NCI-H2196 treated with DMSO at 0.1 percent for 48 hours (cell line): Measurements from ENCODE around the gene FLRT1.
"Not testable (repeated sequence)": the region's sequence is repeated elsewhere in the genome, so short reads cannot be mapped to it uniquely, and the experiment has no call there.

Experiments used
- DNase-seq: peaks from one replicate; lab custom pipeline; 2025; ENCODE audit not compliant: unreplicated experiment; lab: John Stamatoyannopoulos, UW

The FLRT1 gene

DNA sequence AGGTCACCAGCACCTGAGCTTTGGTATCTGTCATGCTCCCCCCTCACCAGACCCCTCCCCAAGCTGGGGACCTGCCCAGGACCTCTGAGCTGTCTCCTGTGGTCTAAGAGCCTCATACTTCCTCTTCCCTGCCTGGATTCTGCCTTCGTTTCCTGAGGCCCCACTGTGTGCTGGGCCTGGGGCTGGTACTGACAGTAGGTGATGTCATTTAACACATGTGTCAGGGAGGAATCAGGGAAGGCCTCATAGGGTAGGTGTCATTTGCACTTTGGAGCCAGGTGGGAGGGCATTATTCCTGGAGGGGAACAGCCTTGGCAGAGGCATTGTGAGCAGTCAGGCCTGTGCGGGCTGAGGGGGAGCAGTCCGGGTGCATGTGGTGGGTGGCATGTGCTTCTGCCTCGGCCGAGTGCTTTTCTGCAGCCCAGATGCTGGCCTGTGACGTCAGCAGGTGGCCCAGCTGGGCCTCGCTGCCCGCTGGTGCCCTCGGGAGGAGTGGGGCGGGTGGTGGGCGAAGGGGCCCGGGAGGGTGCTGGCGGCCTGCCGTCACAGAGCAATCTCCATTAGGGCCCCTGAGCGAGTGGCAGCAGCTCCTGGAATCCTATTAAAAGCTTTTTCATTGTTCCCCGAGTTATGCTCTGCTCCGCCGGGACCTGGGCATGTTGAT lies 9.1 kb downstream of the FLRT1 start:
- no peak for DNase-seq

DNA sequence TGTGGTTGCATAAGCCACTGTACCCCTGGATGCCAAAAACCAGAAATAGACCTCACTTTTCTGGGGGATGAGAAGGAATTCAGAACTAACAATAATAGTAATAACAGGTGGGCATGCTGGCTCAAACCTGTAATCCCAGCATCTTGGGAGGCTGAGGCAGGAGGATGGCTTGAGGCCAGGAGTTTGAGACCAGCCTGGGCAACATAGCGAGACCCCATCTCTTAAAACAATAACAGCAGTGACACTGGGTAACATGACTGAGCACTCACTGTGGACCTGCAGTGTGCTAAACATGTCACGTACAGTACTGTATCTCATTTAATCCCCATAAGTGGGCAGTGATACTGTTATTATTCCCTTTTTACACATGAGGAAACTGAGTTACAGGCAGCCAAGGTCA lies 10.0 kb downstream of the FLRT1 start:
- no peak for DNase-seq

DNA sequence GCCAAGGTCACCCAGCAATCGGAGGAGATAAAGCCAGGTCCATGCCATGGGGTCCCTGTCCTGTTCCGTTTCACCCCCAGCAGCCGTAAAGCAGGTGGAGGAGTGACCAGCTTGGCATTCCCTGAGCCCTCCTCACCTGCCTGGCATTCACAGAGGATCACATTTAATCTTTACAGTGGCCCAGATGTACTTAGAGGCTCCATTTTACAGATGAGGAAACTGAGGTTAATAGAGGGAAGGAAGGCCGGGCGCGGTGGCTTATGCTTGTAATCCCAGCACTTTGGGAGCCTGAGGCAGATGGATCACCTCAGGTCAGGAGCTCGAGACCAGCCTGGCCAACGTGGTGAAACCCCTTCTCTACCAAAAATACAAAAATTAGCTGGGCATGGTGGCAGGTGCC lies 11.6 kb downstream of the FLRT1 start:
- DNase-seq = not testable (repeated sequence)

DNA sequence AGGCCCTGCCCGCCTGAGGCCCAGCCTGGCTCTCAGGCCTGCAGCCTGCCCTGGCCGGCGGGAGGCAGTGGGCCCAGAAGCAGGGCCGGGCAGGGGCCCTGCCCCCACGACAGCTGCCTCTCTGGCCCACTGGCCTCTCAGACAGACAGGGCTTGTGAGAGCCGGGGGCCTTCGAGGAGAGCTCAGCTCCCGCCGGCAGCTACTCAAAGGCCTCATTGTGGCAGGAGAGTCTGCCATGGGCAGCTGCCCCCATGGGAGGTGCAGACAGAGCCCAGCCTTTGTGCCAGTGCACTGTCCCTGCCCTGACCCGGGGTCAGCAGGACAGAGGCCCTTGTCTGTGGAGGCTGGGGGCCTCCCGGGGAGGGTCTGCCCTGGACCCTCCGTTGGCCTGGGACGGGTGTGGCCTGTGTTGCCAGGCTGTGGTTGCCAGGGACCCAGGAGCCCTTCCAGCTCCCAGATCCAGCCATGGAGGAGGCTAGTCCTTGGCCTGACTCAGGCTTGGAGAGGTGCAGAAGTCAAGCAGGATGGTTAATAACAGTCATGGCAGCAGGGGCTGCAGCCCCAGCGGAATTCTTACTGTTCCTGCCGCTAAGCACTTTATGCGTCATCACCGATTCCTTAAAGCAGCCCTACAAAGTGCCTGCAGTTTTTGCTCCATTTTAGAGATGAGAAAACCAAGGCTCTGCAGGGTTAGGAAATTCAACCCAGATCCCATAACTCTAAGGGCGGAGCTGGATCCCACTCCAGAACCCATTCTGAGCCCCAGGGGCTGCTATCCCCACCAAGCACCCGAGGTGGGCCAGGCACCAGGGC lies 12.5 kb downstream of the FLRT1 start:
- DNase-seq = no peak

DNA sequence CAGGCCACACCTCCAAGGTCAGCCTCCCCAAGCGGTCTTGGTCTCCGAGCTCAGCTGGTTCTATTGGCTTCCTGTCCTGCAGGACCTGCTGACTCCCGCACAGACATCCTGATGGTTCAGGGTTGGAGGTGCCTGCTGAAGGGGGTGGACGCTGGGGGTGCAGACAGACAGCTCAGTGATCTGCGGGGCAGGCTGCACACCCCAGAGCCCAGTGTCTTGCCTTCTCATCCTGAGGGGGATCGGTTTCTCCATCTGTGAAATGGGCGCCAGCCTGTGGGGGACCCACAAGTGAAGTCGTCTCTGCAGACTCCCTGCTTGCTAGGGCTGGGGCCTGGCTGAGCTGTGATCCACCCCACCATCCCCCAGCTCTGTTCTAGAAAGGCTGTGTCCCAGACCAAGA lies 13.8 kb downstream of the FLRT1 start:
- no peak for DNase-seq

DNA sequence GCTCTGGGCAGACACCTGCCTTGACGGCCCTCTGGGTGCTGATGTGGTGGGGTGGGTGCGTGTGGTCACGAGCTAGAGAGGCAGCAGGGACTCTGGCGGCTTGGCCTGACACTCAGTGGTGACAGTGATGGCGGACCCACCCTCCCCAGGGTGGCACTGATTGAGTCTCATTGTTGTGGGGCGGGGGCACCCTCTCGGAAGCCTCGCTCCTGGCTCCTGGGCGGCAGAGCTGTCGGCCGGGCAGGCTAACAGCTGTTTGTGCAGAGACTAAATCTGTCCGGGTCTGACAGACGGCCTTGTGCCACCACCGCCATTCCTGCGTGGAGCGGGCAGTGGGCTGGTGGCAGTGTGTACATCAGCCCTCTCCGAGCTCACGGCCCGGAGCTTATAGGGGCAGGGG lies 15.6 kb downstream of the FLRT1 start:
- no peak for DNase-seq

DNA sequence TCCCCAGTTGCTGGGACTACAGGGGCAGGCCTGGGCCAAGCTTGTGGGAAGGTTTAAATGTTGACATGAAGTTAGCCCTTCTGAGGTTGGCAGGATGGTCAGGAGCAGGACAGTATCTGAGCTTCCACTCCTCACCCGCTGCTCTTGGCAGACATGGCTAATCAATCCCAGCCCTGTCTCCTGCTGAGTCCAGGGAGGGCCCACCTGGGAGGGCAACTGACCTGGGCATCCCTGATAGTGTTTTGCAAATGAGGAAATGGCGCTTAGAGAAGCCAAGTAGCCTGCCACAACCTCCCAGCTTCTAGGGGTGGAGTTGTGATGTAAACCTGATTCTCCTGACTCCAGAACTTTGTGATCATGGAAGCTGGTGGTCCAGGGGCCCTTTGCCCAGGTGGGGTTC lies 16.7 kb downstream of the FLRT1 start:
- DNase-seq = no peak

DNA sequence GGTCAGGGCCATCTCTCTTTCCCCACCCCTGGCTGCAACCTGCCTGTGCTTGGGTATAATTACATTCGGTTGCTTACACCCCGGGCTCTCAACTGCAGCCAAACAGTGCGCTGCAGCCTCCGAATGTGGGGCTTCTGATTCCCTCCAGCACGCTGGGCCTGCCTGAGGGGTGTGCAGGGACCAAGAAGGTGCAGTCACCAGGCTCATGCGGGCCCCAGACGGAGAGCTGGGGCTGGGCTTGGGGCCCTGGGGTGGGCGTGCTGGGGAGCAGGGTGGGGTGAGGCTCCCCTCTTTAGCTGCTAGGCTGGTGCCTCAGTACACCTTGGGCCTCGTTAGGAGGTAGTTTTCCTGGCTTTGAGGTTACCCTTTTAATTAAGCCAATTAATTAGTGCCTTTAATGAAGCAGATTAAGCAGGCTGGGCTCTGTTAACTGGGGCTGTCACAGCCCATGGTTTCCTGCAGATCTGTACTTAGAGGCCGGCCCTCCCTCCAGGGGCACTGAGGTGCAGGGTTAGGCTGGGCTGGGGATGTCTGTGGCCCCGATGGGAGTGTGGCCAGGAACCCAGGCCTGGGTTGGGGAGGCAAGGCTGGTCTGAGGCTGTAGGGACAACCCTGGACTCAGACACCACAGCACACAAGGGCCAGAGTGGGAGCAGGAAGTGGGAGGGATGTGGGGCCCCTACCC lies 17.3 kb downstream of the FLRT1 start:
- DNase-seq = no peak

DNA sequence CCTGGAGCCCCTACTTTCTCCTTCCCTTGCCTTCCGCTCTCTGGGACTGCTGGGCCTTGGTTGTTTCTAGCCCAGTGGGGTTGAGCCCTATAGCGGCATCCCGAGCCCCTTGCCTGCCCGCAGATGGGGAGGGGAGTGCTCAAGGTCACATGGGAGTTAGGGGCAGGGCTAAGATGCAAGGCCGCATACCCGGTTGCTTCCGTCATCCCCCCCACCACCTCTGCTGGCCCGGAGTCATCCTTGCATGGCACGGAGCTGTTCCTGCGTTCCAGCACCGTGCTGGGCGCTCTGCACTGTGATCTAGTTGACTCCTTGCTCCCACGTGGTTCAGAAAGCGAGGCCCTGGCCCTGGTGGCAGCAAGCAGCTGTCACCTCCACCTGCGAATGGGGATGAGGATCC lies 18.0 kb downstream of the FLRT1 start:
- no peak for DNase-seq

DNA sequence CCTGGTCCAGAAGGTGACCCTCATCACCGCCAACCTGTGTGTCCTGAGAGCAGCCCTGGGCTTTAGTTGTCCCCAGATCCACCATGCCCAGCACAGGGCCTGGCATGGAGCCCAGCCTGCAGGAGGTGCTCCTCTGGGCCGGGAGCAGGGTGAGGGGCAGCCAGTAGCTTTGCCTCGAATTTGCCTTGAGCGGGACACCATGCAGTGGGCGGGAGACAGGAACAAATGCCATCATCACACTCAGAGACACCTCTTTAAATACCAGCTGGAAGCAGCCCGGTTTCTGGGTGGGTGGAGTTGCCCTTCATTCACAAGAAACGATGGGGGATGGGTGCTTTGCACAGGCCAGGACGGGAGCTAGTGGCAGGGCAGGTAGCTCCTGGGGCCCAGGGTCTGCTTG lies 19.3 kb downstream of the FLRT1 start:
- DNase-seq = no peak

DNA sequence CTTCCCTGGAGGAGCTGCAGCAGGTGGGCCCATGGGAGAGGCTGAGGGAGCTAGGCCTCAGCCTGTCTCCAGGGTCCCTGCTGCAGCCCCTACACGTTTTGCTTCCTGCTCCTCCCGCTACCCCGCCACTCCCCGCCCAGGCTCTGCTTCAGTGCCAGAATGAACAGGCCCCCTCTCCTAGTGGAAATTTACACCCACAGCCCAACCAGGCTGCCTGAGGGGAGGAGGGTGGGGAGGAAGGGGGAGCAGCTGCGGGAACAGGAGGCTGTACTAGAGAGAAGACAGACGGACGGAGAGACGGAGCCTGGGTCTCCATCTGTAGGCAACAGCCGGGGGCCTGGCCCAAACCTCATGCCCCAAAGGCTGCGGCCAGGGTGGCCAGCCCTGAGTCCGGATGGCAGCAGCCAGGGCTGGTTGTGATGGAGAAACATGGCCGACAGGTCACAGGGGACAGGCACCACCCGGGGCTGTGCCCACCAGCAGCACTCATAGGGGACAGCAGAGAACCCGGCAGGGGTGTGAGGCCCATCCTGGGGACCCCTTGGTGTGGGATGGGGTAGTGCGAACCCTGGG lies 20.6 kb downstream of the FLRT1 start:
- DNase-seq = no peak

DNA sequence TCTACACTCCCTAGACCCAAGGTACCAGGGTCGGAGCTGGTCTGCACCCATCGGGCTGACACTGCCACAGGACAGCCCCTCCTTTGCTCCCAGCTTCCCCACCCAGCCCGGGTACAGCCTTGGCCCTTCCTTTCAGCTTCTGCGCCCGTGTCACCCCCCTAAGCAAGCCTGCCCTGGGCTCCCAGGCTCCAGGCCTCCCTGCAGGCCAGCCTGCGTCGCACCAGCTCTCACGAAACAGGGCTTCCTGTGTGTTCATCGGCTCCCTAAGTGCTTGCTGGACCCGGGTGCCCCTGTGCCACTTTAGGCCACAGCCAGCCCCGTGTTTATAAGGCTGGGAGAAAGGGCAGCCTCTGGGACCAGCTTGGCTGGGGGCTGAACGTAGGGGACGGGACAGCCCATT lies 21.1 kb downstream of the FLRT1 start:
- no peak for DNase-seq

DNA sequence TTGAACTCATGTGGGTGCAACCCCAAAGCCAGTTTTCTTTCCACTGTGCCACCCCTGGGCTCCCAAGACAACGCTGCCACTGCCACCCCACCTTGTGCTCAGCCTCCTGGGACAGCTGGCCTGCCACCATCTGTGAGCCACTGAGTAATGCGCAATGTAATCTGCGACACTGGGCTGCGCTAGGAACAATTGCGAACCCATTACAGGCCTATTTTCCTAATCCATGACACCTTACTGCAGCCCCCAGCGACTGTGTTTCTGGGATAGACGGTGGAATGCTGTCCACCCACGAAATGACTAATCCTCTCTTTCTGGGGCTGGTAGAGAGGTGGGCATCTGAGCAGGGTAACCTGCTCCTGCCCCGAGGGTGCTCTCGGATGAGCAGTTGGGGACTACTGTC lies 22.2 kb downstream of the FLRT1 start:
- DNase-seq = no peak

DNA sequence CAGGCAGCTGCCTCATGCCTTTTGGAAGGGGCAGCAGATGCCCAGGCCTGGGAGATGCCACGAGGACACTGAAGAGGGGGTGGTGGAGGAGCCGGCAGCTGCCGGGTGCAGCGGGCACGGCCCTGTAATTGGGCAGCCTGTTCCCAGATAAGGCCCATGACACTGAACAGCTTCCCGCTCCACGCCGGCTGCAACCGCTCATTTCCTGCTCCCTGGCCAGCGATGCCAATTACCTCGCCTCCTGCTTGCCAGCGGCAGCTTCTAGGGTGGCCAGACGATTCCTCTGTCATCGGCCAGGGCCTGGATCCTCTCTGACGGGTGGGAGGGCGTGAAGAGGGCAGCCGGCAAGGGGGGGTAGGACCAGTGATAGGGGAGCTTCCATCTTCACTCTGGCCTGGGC lies 22.8 kb downstream of the FLRT1 start:
- no peak for DNase-seq

DNA sequence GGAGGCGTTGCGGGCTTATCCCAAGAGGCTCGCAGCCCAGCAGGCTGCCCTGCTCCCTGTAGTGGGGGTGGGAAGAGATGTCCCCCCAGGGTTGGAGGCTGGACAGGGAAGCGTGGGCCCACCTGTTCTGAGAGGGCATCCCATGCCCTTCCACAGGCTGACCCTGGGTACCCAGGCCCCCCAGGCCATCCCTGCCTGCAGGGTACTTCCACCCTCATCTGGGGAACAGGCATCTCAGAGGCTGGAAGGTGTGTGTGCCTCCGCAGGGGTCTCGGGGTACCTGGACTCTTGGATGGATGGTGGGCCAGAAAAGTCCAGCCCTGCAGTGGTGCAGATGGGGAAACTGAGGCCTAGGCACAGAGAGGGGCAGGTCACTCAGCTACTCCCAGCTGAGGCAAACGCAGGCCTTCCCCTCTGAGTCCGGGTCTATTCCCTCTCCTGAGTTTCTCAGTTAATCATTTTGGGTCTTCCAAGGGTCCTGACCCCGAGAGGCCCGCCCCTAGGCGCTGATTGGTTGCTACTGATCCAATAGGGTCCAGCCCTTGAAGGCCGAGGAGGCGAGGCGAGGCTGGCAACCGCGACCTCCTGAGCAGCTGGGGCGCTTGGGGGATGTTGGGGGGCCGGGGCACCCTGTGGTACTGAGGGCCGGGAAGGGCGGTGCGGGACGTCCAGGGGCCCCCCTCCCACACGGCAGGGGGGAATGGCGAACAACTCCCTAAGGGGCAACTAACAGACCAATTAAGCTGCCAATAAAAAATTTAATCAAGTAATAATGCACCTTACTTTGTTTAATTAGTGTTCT lies 23.8 kb downstream of the FLRT1 start:
- no peak for DNase-seq

DNA sequence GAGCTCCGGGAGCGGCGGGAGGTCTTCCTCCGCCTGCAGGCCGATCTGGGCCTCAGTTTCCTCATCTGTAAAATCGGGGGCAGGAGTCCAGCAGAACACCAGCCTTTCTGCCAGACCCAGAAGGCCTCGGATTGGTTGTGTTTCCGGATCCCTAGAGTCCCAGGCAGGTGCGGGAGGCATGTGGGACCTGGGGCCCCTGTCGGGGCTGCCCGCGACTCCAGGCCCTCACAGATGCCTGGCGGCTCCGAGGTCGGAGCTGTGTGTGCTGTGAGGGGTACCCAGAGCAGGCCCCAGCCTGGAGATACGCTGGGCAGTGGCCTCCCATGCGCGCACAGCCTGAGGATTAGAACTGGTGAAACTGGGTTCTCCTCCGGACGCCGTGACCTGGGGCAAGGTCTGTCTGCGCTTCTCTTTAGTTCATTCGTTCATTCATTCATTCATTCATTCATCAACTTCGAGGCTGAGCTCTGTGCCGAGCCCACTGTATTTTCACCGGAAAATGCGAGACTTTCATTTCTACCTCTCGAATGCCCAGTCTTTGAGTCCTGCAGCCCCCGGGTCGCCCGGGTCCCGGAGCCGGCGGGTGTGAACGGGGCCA lies 24.6 kb downstream of the FLRT1 start:
- DNase-seq = no peak

DNA sequence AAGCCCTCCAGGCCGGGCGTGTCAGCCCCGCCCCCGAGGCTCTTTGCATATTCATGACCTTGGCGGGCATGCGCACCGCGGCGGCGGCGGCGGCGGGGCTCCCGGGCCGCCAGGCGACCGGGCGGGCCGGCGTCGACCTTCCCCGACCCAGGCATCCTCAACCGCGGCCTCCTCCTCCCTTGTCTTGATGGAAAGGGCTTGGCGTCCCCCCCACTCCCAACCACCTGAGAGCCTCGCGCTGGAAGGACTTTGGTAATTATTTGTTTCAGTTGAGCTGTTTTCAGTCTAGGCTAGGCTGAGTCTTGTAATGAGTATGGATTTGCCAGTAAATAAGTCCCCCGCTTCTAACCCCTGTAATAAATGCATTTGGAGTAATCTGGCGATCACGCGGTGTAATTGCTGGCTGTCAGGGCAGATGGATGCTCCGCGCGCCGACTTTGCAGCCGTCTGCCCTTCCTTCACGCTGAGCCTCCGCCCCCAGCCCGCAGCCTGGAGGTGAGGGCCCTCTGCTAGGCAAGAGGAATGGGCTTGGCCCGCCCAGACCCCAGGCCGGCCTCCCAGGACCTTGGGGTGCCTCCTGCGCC lies 25.2 kb downstream of the FLRT1 start:
- DNase-seq = no peak

DNA sequence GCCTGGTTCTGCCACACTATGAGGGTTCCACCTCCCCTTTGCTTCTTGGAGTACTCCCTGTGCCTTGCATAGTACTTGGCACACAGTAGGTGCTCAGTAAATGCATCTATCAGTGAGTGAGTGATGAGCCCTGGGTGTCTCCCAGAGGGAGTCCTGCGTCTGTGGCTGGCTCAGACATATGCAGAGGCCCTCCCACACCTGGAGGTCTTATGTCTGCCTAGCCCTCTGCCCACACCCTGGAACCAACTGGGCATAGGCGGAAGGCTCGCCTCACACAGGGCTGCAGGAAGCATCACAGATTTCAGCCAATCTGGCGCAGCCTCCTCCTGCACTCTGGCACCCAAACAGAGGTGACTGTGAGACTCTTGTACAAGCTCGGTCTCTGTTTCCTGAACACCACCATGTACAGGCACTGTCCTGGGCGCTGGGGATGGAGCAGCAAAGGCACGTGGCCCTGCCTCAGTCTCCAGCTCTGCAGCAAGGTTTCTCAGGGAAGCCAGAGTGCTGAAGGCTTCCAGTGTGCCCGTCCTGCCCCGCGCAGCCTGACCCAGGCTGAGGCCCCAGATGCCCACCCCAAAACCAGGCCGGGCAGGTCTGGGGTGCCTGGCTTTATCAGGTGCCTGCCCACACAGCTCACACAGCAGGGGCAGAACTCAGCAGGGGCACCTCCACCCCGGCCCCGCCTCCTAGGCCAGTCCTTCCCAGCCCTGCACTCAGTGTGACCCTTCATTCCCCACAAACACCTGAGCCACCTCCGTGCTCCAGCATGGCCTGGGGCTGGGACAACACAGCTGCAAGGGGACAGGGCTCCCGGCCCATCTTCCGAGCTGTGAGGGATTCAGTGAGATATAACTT lies 26.7 kb downstream of the FLRT1 start:
- DNase-seq = no peak

DNA sequence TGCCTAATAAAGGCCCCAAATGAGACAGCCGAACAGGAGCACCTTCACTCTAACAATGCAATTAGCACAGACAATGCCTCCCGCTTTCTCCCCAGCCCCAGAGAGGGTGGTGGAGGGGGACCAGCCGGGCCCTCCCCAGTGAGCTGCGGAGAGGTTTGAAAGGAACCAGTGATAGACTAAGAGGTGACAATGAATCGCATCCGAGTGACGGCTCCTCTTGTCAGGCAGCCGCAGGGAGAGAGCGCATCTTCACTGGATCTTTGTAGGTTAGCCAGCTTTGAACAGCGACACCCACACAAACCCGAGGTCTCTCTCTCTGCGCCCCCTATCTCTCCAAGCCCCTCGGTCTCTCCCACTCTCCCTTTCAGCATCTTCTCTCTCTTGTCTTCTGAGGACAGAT lies 28.0 kb downstream of the FLRT1 start:
- DNase-seq = no peak
